Duodenal mucosa (tissue), 2 donors: ENCODE data around the gene BRCA2.
"Not testable (repeated sequence)": the region's sequence is repeated elsewhere in the genome, so short reads cannot be mapped to it uniquely, and the experiment has no call there.

Experiments
- H3K27ac ChIP-seq: one replicate; pipeline ENCODE4 v1.7.0; 2013; ENCODE audit warnings: low read depth, low read length
- H3K27me3 ChIP-seq, 2 donors: one replicate each; pipeline ENCODE4 v1.7.0; 2013; ENCODE audit warnings: low read length in 2 of 2, control low read depth in 1 of 2; ENCODE audit not compliant: insufficient read depth in 2 of 2, control insufficient read depth in 1 of 2
- H3K36me3 ChIP-seq, 2 donors: one replicate each; pipeline ENCODE4 v1.7.0; 2013; ENCODE audit warnings: low read length in 2 of 2, control low read depth in 1 of 2; ENCODE audit not compliant: insufficient read depth in 2 of 2, control insufficient read depth in 1 of 2
- H3K4me1 ChIP-seq, 2 donors: one replicate each; pipeline ENCODE4 v1.7.0; 2013; ENCODE audit warnings: low read length in 2 of 2, control low read depth in 1 of 2; ENCODE audit not compliant: insufficient read depth in 2 of 2, control insufficient read depth in 1 of 2
- H3K4me3 ChIP-seq, 2 donors: one replicate each; pipeline ENCODE4 v1.7.0; 2013; ENCODE audit warnings: low read length in 2 of 2, low read depth in 1 of 2
- H3K9ac ChIP-seq, 2 donors: one replicate each; pipeline ENCODE4 v1.7.0; 2013; ENCODE audit warnings: low read length in 2 of 2, low read depth in 1 of 2
- H3K9me3 ChIP-seq, 2 donors: one replicate each; pipeline ENCODE4 v1.7.0; 2013; ENCODE audit warnings: low read length in 2 of 2, control low read depth in 1 of 2; ENCODE audit not compliant: control insufficient read depth in 1 of 2

BRCA2 gene

DNA sequence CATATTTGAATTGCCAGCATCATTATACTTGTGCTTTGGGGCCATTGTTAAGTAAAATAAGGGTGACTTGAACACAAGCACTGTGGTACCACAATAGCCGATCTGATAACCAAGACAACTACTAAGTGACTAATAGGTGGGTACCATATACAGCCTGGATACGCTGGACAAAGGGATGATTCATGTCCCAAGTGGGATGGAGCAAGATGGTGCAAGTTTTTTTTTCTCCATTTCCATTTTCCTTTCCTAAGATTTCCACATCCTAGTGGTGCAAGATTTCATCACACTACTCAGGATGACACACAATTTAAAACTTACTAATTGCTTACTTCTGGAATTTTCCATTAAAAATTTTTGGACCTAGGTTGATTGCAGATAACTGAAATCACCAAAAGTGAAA, 15.1 kb downstream of the BRCA2 start:
- Histone ChIP-seq H3K27me3 (no peaks in the 10 kb centered on the region), H3K9me3 (no peaks in the 10 kb centered on the region), H3K36me3 (peaks cover 0 to 3% of the 10 kb centered on the region in 2 donors), H3K4me3 (no peak overlapping the region), H3K4me1 (no peaks in the 10 kb centered on the region), H3K27ac (no peak overlapping the region), H3K9ac (no peak overlapping the region)

DNA sequence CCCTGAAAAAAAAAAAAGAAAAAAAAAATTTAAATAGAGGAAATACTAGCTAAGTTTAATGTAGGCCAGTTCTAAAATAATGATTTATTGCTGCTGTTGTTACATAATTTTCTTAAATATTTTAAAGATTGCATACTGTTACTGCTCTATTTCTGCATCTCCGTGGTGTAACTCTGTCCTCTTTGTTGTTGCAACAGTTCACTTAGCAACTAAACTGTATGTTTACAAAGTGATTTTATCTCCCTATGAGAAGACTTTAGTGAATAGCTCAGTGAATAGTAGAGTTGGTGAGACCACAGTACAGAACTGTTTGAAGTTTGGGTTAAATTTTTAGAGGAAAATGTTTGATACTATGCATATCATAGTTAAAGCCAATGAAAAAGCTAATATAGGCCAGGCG, 19.4 kb downstream of the BRCA2 start:
- no peaks in the 10 kb centered on the region for H3K27me3 ChIP-seq
- H3K27ac ChIP-seq: no peak overlapping the region
- peaks cover 0 to 3% of the 10 kb centered on the region in 2 donors for H3K36me3 ChIP-seq
- no peak overlapping the region for H3K9ac ChIP-seq
- no peak overlapping the region for H3K4me3 ChIP-seq
- no peaks in the 10 kb centered on the region for H3K9me3 ChIP-seq
- H3K4me1 ChIP-seq: no peaks in the 10 kb centered on the region

DNA sequence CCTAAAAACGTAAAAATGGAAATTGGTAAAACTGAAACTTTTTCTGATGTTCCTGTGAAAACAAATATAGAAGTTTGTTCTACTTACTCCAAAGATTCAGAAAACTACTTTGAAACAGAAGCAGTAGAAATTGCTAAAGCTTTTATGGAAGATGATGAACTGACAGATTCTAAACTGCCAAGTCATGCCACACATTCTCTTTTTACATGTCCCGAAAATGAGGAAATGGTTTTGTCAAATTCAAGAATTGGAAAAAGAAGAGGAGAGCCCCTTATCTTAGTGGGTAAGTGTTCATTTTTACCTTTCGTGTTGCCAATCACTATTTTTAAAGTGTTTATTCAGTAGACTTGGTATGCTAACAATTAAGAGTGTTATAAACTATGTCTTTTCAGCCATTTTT, 25.6 kb downstream of the BRCA2 start:
- no peak overlapping the region for H3K9ac ChIP-seq
- H3K4me3 ChIP-seq: no peak overlapping the region
- H3K27ac ChIP-seq: no peak overlapping the region
- H3K36me3 ChIP-seq: no peaks in the 10 kb centered on the region
- no peaks in the 10 kb centered on the region for H3K4me1 ChIP-seq
- H3K27me3 ChIP-seq: no peaks in the 10 kb centered on the region
- H3K9me3 ChIP-seq: no peaks in the 10 kb centered on the region

DNA sequence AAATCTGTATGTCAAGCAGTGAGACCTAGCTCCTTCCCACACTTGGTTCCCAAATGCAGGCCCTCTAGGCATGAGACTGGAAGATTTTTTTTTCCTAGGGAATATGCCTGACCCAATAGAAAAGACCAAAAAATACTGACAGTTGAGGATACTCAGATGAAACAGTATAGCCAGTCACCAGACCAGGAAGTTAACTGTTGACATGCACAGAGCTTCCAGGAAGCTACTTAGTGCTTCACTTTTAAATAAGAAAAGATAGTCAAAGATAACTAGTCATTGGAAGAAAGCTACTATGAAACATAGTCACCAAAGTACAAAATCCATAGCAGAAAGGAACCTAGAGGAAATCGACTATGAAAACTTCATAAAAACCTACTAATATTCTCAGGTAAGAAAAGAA, 32.3 kb downstream of the BRCA2 start:
- H3K9me3 ChIP-seq: no peaks in the 10 kb centered on the region
- no peak overlapping the region for H3K9ac ChIP-seq
- H3K27me3 ChIP-seq: no peaks in the 10 kb centered on the region
- H3K4me3 ChIP-seq: no peak overlapping the region
- H3K36me3 ChIP-seq: peaks cover 0 to 4% of the 10 kb centered on the region in 2 donors
- no peak overlapping the region for H3K27ac ChIP-seq
- H3K4me1 ChIP-seq: no peaks in the 10 kb centered on the region

DNA sequence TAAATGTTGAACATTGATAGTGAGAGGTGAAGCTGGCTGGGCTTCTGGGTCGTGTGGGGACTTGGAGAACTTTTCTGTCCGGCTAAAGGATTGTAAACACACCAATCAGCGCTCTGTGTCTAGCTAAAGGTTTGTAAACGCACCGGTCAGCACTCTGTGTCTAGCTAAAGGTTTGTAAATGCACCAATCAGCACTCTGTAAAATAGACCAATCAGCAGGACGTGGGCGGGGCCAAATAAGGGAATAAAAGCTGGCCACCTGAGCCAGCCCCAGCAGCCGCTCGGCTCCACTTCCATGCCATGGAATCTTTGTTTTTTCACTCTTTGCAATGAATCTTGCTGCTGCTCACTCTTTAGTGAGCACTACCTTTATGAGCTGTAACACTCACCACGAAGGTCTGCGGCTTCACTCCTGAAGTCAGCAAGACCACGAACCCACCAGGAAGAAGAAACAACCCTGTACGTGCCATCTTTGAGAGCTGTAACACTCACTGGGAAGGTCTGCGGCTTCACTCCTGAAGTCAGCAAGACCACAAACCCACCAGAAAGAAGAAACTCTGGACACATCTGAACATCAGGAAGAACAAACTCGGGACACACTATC, 35.6 kb downstream of the BRCA2 start:
- H3K4me3 ChIP-seq, H3K27me3 ChIP-seq, H3K36me3 ChIP-seq, H3K9me3 ChIP-seq, H3K27ac ChIP-seq, H3K4me1 ChIP-seq, H3K9ac ChIP-seq: not testable (repeated sequence)

DNA sequence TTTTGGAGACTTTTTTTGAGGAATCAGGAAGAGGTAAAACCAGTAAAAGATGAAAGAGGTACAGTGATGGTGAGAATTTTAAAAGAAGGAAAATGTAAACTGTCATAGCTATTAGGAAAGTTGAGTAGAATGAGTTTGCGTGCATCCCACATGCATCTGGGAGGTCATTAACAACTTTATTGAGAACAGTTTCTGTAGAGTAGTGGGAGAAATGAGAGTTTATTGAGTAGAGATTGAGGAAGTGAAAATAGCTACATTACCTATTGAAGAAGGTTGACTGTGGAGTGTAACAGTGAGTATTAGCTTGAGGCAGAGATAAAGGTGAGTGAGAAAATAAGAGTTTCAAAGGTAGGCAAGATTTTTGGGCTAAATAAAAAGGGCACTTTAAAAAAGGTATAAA, 38.7 kb downstream of the BRCA2 start:
- H3K27me3 ChIP-seq: no peaks in the 10 kb centered on the region

DNA sequence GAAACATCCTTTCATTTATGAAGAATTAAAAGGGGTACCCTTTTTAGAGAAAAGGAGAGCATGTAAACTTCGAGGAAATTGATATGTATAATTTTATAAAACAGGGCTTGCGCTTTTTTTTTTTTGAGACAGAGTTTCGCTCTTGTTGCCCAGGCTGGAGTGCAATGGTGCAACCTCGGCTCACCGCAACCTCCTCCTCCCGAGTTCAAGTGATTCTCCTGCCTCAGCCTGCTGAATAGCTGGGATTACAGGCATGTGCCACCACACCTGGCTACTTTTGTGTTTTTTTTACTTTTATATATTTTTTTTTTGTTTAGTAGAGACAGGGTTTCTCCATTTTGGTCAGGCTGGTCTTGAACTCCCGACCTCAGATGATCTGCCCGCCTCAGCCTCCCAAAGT, 40.6 kb downstream of the BRCA2 start:
- not testable (repeated sequence) for H3K4me3 ChIP-seq, H3K9me3 ChIP-seq, H3K36me3 ChIP-seq, H3K4me1 ChIP-seq, H3K9ac ChIP-seq, H3K27me3 ChIP-seq, H3K27ac ChIP-seq

More for the DNA sequence above, 38.7 kb downstream of the BRCA2 start:
- Histone ChIP-seq H3K36me3 (peaks cover 0 to 6% of the 10 kb centered on the region in 2 donors), H3K9ac (no peak overlapping the region), H3K4me3 (no peak overlapping the region), H3K27ac (no peak overlapping the region), H3K4me1 (no peaks in the 10 kb centered on the region), H3K9me3 (no peaks in the 10 kb centered on the region)

DNA sequence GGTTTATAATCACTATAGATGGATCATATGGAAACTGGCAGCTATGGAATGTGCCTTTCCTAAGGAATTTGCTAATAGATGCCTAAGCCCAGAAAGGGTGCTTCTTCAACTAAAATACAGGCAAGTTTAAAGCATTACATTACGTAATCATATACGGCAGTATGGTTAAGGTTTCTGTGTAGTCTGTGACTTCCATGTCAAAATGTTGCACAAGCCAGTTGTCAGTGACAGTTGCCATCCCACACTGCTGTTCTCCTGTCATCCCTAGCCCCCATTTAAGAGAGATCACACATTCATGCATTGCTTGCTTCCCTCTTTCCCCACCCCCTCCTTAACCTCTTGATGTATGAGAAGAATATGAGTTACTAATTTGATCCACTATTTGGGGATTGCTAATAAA, 47.3 kb downstream of the BRCA2 start:
- Histone ChIP-seq H3K9me3 (no peaks in the 10 kb centered on the region), H3K36me3 (no peaks in the 10 kb centered on the region), H3K4me3 (no peak overlapping the region), H3K9ac (no peak overlapping the region), H3K27me3 (no peaks in the 10 kb centered on the region), H3K4me1 (no peaks in the 10 kb centered on the region), H3K27ac (no peak overlapping the region)

DNA sequence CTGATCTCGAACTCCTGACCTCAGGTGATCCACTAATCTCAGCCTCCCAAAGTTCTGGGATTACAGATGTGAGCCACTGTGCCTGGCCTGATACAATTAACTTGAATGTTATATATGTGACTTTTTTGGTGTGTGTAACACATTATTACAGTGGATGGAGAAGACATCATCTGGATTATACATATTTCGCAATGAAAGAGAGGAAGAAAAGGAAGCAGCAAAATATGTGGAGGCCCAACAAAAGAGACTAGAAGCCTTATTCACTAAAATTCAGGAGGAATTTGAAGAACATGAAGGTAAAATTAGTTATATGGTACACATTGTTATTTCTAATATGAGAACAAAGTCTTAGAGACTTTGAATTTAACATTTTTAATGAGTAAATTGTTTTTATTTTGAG, 55.5 kb downstream of the BRCA2 start:
- H3K36me3 ChIP-seq: peaks cover 0 to 3% of the 10 kb centered on the region in 2 donors
- no peak overlapping the region for H3K4me3 ChIP-seq
- H3K9ac ChIP-seq: no peak overlapping the region
- H3K27ac ChIP-seq: no peak overlapping the region
- H3K9me3 ChIP-seq: no peaks in the 10 kb centered on the region
- no peaks in the 10 kb centered on the region for H3K27me3 ChIP-seq
- no peaks in the 10 kb centered on the region for H3K4me1 ChIP-seq

DNA sequence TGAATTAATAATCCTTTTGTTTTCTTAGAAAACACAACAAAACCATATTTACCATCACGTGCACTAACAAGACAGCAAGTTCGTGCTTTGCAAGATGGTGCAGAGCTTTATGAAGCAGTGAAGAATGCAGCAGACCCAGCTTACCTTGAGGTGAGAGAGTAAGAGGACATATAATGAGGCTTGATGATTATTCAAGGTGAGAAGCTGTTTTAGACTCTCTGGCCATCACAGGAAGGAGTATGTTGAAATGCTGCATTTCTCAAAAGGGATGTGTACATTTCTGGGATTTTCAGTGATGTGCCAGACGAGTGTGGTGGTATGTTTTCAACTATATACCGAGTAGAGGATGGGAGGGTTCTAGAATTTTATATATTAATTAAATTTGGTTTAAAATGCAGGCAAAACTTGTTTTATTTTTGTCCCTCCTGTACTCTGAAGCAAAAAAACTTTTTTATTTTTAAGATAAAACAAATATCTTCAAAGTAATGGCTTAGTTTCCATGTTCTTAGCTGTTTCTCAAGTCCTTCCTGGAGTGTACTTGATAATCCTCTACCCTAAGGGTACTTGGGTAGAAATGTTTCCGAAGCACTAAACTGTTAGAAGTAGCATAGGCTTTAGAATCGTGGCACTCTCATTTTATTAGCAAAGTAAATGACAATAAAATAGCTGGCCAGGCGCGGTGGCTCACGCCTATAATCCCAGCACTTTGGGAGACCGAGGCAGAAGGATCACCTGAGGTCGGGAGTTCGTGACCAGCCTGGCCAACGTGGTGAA, 61.5 kb downstream of the BRCA2 start:
- H3K4me1 ChIP-seq: no peaks in the 10 kb centered on the region
- no peak overlapping the region for H3K4me3 ChIP-seq
- H3K9ac ChIP-seq: no peak overlapping the region
- no peak overlapping the region for H3K27ac ChIP-seq
- H3K36me3 ChIP-seq: peaks cover 0 to 6% of the 10 kb centered on the region in 2 donors
- H3K9me3 ChIP-seq: no peaks in the 10 kb centered on the region
- H3K27me3 ChIP-seq: no peaks in the 10 kb centered on the region
